HG03097 (cell line): ENCODE results near the gene MOB1B.
A peak's percentile ranks its signal among the peaks of the same experiment; 100 is the strongest.

ENCODE experiments used
- ATAC-seq: cut with Tn5 transposase; IDR thresholded peaks from one replicate; pipeline ENCODE4 v1.9.1; 2021; ENCODE audit not compliant: unreplicated experiment, low FRiP score

MOB1B gene

GRCh38 chr4:70914000-70914399, 11.8 kb downstream of the MOB1B start:
- no peak for ATAC-seq

GRCh38 chr4:70914631-70915030, 12.5 kb downstream of the MOB1B start:
- ATAC-seq = no peak

- no peak for ATAC-seq
Measured at GRCh38 chr4:70915036-70915815, 13.1 kb downstream of the MOB1B start.

GRCh38 chr4:70915874-70916559, 13.8 kb downstream of the MOB1B start:
- no peak for ATAC-seq

- ATAC-seq = no peak
Measured at GRCh38 chr4:70920592-70920991, 18.4 kb downstream of the MOB1B start.

- no peak for ATAC-seq
Measured at GRCh38 chr4:70925418-70925817, 23.2 kb downstream of the MOB1B start.

- peak; percentile 91 for ATAC-seq
Measured at GRCh38 chr4:70925899-70926635, 23.9 kb downstream of the MOB1B start.

- peak; percentile 44 for ATAC-seq
Measured at GRCh38 chr4:70927502-70928137, 25.5 kb downstream of the MOB1B start.

GRCh38 chr4:70930530-70931256, 28.5 kb downstream of the MOB1B start:
- ATAC-seq = no peak

- no peak for ATAC-seq
Measured at GRCh38 chr4:70931347-70931746, 29.2 kb downstream of the MOB1B start.

- ATAC-seq = no peak
Measured at GRCh38 chr4:70932984-70933383, 30.8 kb downstream of the MOB1B start.

GRCh38 chr4:70935038-70935695, 33.0 kb downstream of the MOB1B start:
- no peak for ATAC-seq

GRCh38 chr4:70936200-70936787, 34.1 kb downstream of the MOB1B start:
- no peak for ATAC-seq

- ATAC-seq = no peak
Measured at GRCh38 chr4:70938086-70938485, 35.9 kb downstream of the MOB1B start.

- ATAC-seq = no peak
Measured at GRCh38 chr4:70940134-70940533, 38.0 kb downstream of the MOB1B start.

GRCh38 chr4:70943114-70943513, 40.9 kb downstream of the MOB1B start:
- no peak for ATAC-seq

GRCh38 chr4:70945046-70945445, 42.9 kb downstream of the MOB1B start:
- no peak for ATAC-seq

- no peak for ATAC-seq
Measured at GRCh38 chr4:70945452-70946055, 43.4 kb downstream of the MOB1B start.

GRCh38 chr4:70946939-70947338, 44.8 kb downstream of the MOB1B start:
- ATAC-seq = no peak
